Measurements from ENCODE around the gene TSPAN9.

TSPAN9 gene

GRCh38 chr12:3129301-3130056, 52.3 kb downstream of the TSPAN9 start:
- no peak for DNase-seq

GRCh38 chr12:3130057-3130830, 53.1 kb downstream of the TSPAN9 start:
- DNase-seq: no peak

- no peak for DNase-seq
Observed at GRCh38 chr12:3131129-3131528, 54.0 kb downstream of the TSPAN9 start.

- no peak for DNase-seq
Observed at GRCh38 chr12:3132636-3133404, 55.6 kb downstream of the TSPAN9 start.

- DNase-seq: no peak
Observed at GRCh38 chr12:3133405-3133783, 56.2 kb downstream of the TSPAN9 start.

GRCh38 chr12:3134126-3134525, 56.9 kb downstream of the TSPAN9 start:
- DNase-seq: no peak

GRCh38 chr12:3134526-3135135, 57.5 kb downstream of the TSPAN9 start:
- DNase-seq: no peak

- DNase-seq: peak; percentile 16
Observed at GRCh38 chr12:3135522-3136461, 58.6 kb downstream of the TSPAN9 start.

- no peak for DNase-seq
Observed at GRCh38 chr12:3136641-3137267, 59.6 kb downstream of the TSPAN9 start.

- no peak for DNase-seq
Observed at GRCh38 chr12:3137268-3137781, 60.1 kb downstream of the TSPAN9 start.

- no peak for DNase-seq
Observed at GRCh38 chr12:3137814-3138445, 60.8 kb downstream of the TSPAN9 start.

- DNase-seq: no peak
Observed at GRCh38 chr12:3138941-3139511, 61.8 kb downstream of the TSPAN9 start.

GRCh38 chr12:3139760-3140159, 62.6 kb downstream of the TSPAN9 start:
- DNase-seq: no peak

- no peak for DNase-seq
Observed at GRCh38 chr12:3140284-3140683, 63.1 kb downstream of the TSPAN9 start.

- no peak for DNase-seq
Observed at GRCh38 chr12:3141339-3142321, 64.5 kb downstream of the TSPAN9 start.

GRCh38 chr12:3142386-3142785, 65.2 kb downstream of the TSPAN9 start:
- no peak for DNase-seq

GRCh38 chr12:3144495-3144894, 67.3 kb downstream of the TSPAN9 start:
- DNase-seq: no peak

- no peak for DNase-seq
Observed at GRCh38 chr12:3145033-3145432, 67.9 kb downstream of the TSPAN9 start.
